Fibroblast of mammary gland (primary cell): ENCODE data around the gene GRAP.

ENCODE experiments used
- DNase-seq: peaks from one replicate; pipeline ENCODE4 v3.0.0-alpha.2; 2010; ENCODE audit warnings: low read depth
- H3K4me3 ChIP-seq: 2 replicates; pipeline ENCODE4 v1.5.1; 2011; ENCODE audit warnings: low read depth, mild to moderate bottlenecking, low read length, moderate library complexity; ENCODE audit not compliant: control insufficient read depth
- CTCF ChIP-seq: conservative IDR thresholded peaks from 2 replicates; pipeline ENCODE4 v1.5.1; 2011; ENCODE audit warnings: low read depth, low read length, inconsistent platforms; ENCODE audit not compliant: control insufficient read depth, insufficient read depth

The GRAP gene

GRCh38 chr17:19004421-19005136 is 42.2 kb downstream of the GRAP start, which contains the start of gene FAM83G:
Gene FAM83G (minus strand): TSS chr17:19004764. CDS start chr17:19004041, 723 bp downstream.
- DNase-seq: peak; percentile 46
- no peak for TF ChIP-seq CTCF

GRCh38 chr17:19003543-19004420 is 43.0 kb downstream of the GRAP start:
- DNase-seq: peak; percentile 15
- TF ChIP-seq CTCF: no peak
- H3K4me3 ChIP-seq: peak overlapping the region; percentile 67

More at GRCh38 chr17:19004421-19005136, 42.2 kb downstream of the GRAP start, which contains the start of gene FAM83G:
- H3K4me3 ChIP-seq: peak within 1 kb of the TSS; percentile 67

- TF ChIP-seq CTCF: no peak
- peak overlapping the region; percentile 67 for H3K4me3 ChIP-seq
- DNase-seq: peak; percentile 30
These were observed 43.8 kb downstream of the GRAP start for GRCh38 chr17:19002805-19003542.

GRCh38 chr17:19001907-19002590 is 44.7 kb downstream of the GRAP start:
- no peak overlapping the region for H3K4me3 ChIP-seq
- no peak for DNase-seq
- no peak for TF ChIP-seq CTCF

- no peak for TF ChIP-seq CTCF
- H3K4me3 ChIP-seq: no peak overlapping the region
- DNase-seq: no peak
These were observed 46.0 kb downstream of the GRAP start for GRCh38 chr17:19000531-19001325.
